Transverse colon (tissue), 4 donors: ENCODE results near the gene DENND1A.

Experiments
- CTCF ChIP-seq, 5 experiments: fragments of 200-600 bp in 3 of 5; fragments of 450-650 bp in 2 of 5; sonication (generic) in 3 of 5; IDR thresholded peaks; 1 replicate in 2 of 5; 2 replicates in 3 of 5; pipeline ENCODE4 v1.5.1; 2016 to 2017; ENCODE audit warnings: antibody characterized with exemption in 5 of 5, inconsistent platforms in 3 of 5, mild to moderate bottlenecking in 2 of 5, moderate library complexity in 1 of 5
- POLR2AphosphoS5 ChIP-seq, 3 donors: sonication (generic); formaldehyde crosslinking; IDR thresholded peaks; one replicate each; pipeline ENCODE4 v1.6.1; 2016; ENCODE audit warnings: antibody characterized with exemption in 3 of 3

DNA sequence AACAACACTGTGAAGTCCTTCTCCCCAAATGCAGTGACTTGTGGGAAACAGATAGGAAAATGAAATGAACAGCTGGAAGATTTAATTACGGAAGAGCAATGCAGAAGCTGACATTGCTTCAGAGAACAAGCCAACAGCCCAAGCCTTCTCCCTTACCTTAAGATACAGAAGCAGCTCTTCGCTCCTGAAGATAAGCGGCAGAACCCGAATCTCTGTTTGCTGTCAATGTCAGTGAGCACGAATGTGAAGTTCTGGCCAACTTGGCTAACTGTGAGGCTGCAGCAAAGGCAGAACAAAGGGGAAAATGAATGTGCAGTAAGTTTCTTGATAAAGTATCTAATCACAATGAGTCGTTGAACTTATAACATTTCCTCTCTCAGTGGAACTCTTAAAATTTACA, 172.4 kb downstream of the DENND1A start:
- TF ChIP-seq CTCF (IDR thresholded peaks at IDR 0.05) (no peak), POLR2AphosphoS5 (IDR thresholded peaks at IDR 0.05) (peak in 1 of 3 donors; percentile 52)
